Measurements from ENCODE around the gene MYBPC2.
"Not testable (repeated sequence)": the region's sequence is repeated elsewhere in the genome, so short reads cannot be mapped to it uniquely, and the experiment has no call there.

The MYBPC2 gene

DNA sequence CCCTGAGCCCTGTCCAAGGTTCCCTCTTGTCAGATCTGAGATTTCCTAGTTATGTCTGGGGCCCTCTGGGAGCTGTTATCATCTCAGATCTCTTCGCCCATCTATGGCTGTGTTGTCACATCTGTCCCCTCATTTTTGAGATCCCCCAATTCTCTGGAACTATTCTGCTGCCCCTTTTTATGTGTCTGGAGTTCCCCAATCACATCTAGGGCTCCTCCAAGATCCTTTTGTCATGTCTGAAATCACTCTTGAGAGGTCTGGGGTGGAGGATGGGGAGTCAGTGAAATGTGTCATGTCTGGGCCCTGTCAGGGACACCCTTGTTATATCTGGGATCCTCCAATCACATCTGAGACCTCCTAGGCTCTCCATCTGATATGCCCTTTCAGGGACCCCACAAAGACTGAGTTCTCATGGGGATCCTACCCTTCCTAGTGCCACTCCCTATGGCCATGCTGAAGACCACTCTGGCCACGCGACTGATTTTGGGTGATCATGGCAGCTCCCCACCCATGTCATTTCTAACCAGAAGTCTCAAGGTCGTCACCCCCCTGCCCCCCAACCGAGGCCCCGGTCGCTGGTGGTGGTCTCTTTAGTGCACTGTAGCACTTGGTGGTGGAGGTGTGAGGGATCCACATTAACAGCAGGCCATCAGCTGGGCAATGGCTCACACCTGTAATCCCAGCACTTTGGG is 3.8 kb upstream of the MYBPC2 start:
- no peak for DNase-seq (ENCODE audit: low read depth)

DNA sequence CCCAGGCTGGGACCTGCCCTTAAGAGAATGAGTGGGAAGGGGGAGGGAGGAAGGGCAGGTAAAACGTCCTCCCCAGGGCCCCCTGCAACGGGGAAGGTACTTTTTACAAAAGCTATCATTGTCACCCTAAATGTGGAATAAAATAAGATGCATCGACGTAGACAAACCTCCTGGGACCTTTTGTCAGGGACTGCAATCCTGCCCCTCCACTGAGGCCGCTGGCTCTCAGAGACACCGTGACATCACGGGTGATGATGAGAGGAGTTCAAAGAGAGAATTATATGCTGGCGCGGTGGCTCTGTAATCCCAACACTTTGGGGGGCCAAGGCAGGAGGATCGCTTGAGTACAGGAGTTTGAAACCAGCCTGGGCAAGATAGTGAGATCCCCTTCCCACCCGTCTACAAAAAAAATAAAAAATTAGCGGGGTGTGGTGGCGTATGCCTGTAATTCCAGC is 1.8 kb upstream of the MYBPC2 start:
- no peak for DNase-seq (ENCODE audit: low read depth)

GRCh38 chr19:50431343-50432220 is 1.1 kb upstream of the MYBPC2 start:
- DNase-seq (ENCODE audit: low read depth), result peak; percentile 31

- DNase-seq (ENCODE audit: low read depth), result no peak
Measured at GRCh38 chr19:50433201-50434180, 799 bp downstream of the MYBPC2 start.

GRCh38 chr19:50434525-50434924 is 1.8 kb downstream of the MYBPC2 start:
- DNase-seq (ENCODE audit: low read depth), result no peak

DNA sequence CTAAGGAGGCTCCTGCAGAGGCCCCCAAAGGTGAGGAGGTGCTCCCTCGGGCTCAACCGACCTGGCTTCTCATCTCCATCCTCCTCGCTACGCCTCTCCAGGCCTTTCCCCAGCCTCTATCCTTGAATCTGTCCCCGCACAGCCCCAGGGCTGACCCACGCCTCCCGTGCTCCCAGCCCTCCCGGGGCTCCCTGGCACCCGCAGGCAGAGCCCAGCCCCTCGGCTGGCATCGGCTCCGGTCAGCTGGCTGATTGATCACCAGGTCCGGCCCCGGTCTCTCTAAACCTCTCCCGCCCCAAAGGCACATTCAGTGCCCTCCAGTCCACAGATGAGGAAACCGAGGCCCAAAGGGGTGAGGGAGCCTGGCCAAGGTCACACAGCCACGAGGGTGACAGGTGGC is 2.5 kb downstream of the MYBPC2 start:
- DNase-seq (ENCODE audit: low read depth), result no peak

DNA sequence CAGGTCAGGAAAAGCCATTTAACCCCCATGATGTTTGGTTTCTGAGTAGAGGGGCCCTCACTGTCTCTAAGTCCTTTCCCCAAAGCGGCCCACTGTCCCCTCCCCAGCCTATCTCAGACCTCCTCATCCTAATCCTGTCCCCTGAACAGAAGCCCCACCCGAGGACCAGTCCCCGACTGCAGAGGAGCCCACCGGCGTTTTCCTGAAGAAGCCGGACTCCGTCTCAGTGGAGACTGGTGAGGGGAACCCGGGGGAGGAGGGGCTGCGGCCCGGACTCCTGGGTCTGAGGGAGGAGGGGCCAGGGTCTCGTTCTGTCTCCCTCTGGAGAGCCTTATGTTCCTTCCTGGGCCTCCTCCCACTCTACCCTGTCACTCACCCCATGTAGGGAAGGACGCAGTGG is 2.9 kb downstream of the MYBPC2 start:
- DNase-seq (ENCODE audit: low read depth), result no peak

- DNase-seq (ENCODE audit: low read depth), result no peak
Measured at GRCh38 chr19:50437862-50438449, 5.3 kb downstream of the MYBPC2 start.

- not testable (repeated sequence) for DNase-seq (ENCODE audit: low read depth)
Measured at GRCh38 chr19:50439130-50439529, 6.4 kb downstream of the MYBPC2 start.

DNA sequence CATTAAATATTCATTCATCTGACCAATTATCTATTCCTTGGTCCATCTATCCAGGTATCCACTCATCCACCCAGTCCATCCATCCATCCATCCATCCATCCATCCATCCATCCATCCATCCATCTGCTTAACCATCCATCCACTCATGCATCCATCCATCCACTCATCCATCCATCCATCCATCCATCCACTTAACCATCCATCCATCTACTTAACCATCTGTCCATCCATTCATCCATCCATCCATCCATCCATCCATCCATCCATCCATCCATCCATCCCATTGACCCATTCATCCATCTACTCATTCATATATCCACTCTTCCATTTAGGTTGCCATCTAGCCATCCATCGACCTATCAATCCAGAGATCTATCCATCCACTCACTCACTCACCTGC is 11.4 kb downstream of the MYBPC2 start:
- DNase-seq (ENCODE audit: low read depth), result no peak

GRCh38 chr19:50447053-50447452 is 14.4 kb downstream of the MYBPC2 start:
- no peak for DNase-seq (ENCODE audit: low read depth)

- no peak for DNase-seq (ENCODE audit: low read depth)
Measured at GRCh38 chr19:50447750-50448149, 15.1 kb downstream of the MYBPC2 start.

DNA sequence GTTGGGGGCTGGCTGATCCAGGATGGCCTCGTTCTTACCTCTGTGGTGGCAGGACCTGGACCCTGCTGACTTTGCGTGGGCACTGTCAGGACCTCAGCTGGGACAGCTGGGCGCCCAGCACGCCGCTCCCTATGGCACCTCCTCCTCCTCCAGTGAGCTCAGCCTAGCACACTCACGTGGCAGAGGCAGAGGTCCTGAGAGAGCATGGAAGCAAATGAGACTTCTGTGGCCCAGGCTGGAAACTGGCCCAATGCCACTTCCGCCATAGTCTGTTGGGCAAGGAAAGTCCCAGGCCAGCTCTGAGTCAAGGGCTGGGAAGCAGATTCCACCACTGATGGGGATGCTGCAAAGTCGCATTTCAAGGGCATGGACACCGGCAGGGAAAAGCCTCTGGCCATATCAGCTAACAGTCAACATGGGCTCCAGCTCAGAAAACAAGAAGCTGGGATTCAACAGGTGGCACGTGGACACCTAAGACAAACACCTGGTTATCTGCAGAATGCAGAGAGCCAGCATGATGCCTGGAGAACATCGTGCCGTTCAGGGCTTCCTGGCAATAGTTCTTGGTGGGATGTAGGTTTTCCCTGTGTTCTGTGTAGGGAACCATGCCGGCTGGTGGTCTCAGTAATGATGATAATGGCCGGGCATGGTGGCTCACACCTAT is 16.7 kb downstream of the MYBPC2 start:
- DNase-seq (ENCODE audit: low read depth), result no peak

DNA sequence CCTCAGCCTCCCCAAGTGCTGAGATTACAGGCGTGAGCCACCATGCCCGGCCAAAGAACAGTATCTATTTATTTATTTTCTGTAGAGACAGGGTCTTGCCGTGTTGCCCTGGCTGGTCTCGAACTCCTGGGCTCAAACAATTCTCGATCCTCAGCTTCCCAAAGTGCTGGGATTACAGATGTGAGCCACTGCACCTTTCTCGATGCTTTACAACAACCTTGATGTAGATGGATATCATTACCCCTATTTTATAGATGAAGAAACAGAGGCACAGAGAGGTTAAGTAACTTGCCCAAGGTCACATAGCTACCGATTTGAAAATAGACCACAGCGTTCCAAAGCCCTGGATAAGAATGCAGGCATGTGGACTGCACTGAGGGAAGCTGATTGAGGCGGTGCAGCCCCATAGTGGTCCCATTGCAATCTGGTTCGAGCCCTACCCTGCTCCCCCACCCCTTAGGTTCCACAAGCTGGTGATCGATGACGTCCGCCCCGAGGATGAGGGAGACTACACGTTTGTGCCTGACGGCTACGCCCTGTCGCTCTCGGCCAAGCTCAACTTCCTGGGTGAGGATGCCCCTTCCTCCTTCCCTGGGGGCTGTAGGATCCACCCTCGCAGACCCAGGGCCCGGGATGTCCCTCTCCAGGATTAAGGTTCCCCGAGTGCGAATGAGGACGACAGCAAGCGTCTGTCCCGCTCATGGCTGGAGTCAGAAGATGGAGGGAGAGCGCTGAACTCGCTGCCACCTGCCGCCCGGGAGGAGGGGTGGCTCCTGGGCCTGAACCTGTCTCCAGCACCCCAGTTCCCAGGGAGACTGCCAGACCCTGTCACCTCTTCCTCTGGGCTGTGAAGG is 17.9 kb downstream of the MYBPC2 start:
- DNase-seq (ENCODE audit: low read depth), result no peak

DNA sequence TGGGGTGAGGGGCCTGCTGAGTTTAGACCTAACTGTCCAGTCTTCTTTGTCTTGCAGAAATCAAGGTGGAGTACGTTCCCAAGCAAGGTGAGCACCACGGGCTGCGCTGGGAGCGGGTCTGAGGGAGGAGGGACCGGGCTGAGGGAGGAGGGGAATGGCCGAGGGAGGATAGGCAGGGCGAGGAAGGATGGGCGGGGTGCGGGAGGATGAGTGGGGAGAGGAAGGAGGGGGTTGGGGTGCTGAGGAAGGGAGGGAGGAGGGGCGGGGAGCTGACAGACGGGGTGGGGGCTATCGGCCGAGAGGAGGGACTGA is 18.5 kb downstream of the MYBPC2 start:
- no peak for DNase-seq (ENCODE audit: low read depth)

DNA sequence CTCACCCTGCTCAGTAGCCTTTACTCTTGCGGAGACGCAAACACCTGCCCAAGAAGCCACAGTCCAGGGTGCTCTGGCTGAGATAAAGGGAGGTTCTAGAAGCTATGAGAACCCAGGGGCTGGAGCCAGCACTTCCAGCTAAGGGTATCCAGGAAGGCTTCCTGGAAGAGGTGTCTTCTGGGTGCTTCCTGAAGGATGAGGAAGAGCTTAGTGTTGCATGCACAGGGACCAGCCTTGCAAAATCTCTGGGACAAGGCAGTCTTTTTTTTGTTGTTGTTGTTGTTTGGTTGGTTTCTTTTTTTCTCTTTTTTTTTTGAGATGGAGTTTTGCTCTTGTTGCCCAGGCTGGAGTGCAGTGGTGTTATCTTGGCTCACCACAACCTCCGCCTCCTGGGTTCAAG is 20.6 kb downstream of the MYBPC2 start:
- no peak for DNase-seq (ENCODE audit: low read depth)

GRCh38 chr19:50455992-50456391 is 23.3 kb downstream of the MYBPC2 start:
- DNase-seq (ENCODE audit: low read depth), result no peak

- no peak for DNase-seq (ENCODE audit: low read depth)
Measured at GRCh38 chr19:50457300-50457699, 24.6 kb downstream of the MYBPC2 start.

DNA sequence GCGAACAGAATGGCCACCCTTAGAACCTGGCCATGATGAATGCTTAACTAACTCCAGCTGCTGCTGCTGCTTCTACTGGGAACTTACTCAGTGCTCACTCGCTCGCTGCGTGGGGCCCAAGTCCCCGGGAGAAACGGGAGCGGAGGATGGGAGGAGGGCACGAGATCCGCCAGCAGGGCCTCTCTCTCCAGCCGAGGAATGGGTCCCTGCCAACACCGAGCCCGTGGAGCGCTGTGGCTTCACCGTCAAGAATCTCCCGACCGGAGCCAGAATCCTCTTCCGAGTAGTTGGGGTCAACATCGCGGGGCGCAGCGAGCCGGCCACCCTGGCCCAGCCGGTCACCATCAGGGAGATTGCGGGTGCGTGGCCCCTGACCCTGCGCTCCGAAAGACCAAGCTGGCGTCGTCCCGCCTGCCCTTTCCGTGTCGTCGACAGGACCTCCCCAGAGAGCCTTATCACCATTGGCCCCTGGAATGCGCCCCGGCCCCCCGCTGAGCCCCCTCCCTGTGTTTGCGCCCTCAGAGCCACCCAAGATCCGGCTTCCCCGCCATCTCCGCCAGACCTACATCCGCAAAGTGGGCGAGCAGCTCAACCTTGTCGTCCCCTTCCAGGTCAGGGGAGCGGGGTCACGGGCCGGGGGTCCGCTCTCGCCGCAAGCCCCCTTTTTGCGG is 25.8 kb downstream of the MYBPC2 start:
- no peak for DNase-seq (ENCODE audit: low read depth)

GRCh38 chr19:50459067-50459456 is 26.4 kb downstream of the MYBPC2 start:
- no peak for DNase-seq (ENCODE audit: low read depth)

Measured in HS-5 (cell line).